ENCODE data around the gene SH3PXD2A.

The SH3PXD2A gene

DNA sequence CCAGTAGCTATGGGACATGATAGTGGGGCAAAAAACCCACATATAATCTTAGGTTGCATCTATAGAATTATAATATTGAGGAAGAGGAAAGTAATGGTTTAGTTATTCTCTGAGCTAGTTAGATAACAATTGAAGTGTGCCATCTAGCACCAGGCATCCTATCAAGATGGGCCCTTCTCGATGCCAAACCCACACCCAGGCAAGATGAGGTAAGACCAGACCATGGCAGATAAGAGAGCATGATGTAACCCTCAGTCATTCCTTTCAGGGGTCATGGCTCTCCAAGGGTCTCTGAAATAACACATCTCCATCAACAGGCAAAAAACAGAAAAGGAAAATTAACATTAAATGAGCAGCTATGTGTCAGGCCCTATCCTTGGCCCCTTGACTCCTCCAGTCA is 128.7 kb downstream of the SH3PXD2A start:
- DNase-seq: no peak

DNA sequence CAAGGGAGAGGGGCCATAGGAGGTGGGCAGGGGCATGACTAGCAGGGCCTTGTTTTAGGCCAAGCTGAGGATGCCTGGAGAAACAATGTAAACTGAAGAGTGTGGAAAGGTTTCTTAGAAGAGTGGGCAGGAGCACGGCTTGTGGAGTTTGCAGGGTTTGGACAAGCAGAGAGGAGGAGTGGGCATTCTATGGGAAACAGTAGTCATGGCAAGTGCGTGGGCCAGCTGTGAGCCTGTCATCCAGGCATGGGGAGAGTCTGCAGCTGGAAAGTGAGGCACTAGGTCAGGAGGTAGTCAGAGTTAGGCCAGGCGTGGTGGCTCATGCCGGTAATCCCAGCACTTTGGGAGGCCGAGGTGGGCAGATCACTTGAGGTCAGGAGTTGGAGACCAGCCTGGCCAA is 130.1 kb downstream of the SH3PXD2A start:
- DNase-seq: no peak

- DNase-seq: no peak
Observed at GRCh38 chr10:103724771-103725170, 130.6 kb downstream of the SH3PXD2A start.

GRCh38 chr10:103724074-103724473 is 131.3 kb downstream of the SH3PXD2A start:
- DNase-seq: no peak

- DNase-seq: no peak
Observed at GRCh38 chr10:103723557-103723956, 131.8 kb downstream of the SH3PXD2A start.

- no peak for DNase-seq
Observed at GRCh38 chr10:103722632-103723031, 132.7 kb downstream of the SH3PXD2A start.

DNA sequence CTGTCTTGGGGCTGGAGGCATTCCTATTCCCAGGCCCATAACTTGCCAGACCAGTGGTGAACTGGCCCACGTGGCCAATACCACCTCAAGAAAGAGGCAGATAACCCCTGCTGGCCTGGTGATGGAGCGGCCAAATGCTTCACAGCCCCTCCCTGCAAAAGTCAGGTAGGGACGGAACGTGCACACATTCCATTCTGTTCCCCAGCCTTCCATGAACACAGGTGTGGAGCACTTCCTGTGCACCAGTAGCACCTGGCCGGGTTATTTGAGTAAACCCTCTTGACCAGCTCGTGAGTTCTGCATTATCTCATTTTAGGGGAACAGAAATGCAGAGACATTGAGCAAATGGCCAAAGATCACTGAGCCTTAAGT is 134.4 kb downstream of the SH3PXD2A start:
- DNase-seq: no peak

GRCh38 chr10:103720328-103720963 is 134.9 kb downstream of the SH3PXD2A start:
- DNase-seq: no peak

GRCh38 chr10:103719036-103719435 is 136.3 kb downstream of the SH3PXD2A start:
- no peak for DNase-seq

- no peak for DNase-seq
Observed at GRCh38 chr10:103718247-103718620, 137.1 kb downstream of the SH3PXD2A start.

GRCh38 chr10:103717341-103718246 is 137.8 kb downstream of the SH3PXD2A start:
- DNase-seq: no peak

DNA sequence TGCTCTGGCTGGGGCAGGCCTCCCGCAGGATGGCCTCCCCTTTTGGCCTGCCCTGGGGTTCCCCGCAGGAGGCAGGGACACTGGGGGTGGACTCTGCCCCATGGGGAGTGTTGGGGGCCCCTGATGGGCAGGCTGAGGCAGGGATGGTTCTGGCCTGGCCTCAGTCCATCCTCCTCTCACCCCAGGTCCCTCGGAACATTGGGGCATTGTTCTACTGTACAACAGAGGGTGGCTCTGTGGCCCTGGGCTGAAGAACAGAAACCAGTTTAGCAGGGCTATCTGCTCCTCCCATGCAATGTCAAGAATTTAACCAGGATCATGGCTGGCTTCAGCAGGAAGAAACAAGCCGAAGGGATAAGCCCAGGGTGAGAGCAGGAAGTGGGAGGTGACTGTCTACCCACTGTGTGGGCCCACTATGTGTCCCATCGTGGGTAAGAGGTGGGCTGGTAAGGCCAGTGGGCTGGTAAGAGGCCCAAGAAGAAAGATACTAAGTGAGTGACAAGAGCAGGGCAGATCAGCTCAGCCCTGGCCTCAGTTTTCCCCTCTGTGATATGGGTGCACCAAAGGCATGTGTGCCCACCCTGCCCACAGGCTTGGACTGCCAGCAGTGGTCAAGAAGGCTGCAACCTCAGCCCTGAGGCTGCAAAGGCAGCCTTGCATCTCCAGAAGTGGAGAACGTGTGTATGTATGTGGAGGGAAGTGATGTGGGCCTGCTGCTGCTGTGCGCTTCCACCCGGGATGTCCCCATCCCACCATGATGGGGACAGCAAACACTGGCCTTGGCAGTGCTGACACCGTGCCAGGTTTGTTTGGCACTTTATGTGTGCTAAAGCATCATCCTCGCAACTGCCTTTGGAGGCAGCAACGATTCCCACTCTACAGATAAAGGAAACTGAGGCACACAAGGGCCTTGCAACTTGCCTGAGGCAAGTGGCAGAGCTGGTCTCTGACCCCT is 138.9 kb downstream of the SH3PXD2A start:
- DNase-seq: peak in 44 of 56 donors; percentile 20 to 84 (median 56)

GRCh38 chr10:103715430-103715829 is 139.9 kb downstream of the SH3PXD2A start:
- DNase-seq: peak in 17 of 56 donors; percentile 17 to 57 (median 29)

DNA sequence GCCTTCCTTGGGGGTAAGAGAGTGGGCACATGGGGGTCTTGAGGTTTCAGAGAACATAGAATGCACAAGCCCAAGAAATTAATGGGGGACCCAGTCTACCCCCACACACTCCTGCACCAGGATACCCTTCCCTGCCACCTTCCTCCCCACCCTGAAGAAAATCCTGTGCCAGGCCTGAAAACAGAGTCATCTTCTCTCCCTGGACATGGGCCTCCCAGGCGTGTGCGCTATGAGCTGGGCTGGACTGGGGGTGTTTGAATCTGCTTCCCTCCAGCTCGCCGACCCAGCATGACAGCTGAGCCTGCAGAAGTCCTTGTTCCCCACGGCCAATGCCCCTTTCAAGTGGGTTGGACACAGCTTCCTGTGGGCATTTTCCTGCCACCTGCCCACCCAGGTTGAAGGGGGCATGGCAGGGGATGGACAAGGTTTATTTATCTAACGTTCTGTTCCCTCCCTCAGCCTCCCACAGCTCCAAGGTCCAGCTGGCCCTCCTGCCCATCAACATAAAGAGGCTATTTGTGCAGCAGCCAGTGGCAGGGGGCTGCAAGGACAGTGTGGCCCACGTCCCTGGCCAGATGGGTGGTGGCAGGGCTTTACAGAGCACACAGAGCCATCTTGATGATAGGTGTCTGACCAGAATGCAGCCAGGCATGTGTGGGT is 141.0 kb downstream of the SH3PXD2A start:
- no peak for DNase-seq

- no peak for DNase-seq
Observed at GRCh38 chr10:103713676-103714075, 141.7 kb downstream of the SH3PXD2A start.

DNA sequence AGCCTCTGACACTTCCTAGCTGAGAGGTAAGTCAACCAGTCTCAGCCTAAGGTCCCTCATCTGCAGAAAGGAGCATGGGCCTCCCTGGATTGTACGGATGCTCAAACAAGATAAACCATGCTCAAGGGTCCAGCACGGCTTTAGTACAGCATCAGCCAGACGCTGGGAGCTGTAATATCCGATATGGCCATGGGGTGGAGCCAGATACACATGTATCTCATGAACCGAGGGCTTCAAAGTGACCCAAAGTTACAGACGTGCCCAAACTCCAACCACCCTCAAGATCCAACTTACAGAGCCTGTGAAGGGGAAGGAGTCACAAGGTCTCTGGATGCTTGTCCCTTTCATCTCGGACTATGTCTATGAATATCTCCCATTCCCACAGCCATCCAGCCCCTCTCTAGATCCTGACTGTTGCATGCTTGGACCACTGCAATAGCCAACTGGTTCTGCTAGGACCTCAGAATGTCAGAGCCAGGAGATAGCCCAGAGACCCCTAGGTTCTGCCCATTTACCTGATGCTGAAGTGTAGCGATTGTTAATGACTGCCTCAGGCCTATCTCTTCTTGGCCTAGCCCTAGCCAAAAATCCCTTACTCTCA is 142.4 kb downstream of the SH3PXD2A start:
- peak in 55 of 56 donors; percentile 12 to 96 (median 72) for DNase-seq

DNA sequence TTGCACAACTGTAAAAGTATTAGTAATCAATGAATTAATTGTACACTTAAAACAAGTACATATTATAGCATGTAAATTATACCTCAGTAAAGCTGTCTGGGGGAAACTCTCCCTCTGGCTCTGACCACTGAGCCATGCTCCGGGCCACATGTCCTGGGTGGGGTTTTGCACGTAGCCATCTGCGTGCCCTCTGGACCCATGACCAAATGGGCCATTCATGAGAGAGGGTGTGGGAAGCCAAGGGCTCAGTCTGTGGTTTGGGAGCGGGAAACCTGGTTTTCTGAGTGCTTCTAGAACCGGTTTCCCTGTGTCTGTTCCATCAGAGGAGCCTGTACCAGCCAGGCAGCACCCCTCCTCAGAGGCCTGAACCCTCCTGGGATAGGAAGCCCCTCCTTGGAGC is 143.2 kb downstream of the SH3PXD2A start:
- DNase-seq: no peak

- DNase-seq: no peak
Observed at GRCh38 chr10:103711351-103711994, 143.9 kb downstream of the SH3PXD2A start.

DNA sequence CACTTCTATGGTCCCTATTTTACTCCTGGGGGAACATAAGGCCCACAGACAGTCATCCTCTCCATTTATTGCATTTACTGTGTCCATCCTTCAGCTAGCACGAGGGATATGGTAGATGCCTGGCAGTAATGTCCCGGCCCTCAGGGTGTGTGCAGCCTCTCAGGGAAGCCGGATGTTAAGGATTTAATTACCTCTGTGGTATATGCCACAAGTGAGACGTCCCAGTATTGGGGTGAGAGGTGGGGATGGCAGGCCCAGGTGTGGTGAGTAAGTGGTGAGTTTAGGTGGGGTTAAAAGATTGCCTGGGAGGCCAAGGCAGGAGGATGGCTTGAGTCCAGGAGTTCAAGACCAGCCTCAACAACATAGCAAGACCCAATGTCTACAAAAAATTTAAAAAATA is 144.9 kb downstream of the SH3PXD2A start:
- DNase-seq: no peak

GRCh38 chr10:103709341-103709920 is 145.9 kb downstream of the SH3PXD2A start:
- peak in 34 of 56 donors; percentile 9 to 75 (median 44) for DNase-seq
